NCI-H1694 (cell line): ENCODE results near the gene TMEM271.
"Not testable (repeated sequence)": the region's sequence is repeated elsewhere in the genome, so short reads cannot be mapped to it uniquely, and the experiment has no call there.

Source experiments
- DNase-seq: peaks from one replicate; lab custom pipeline; 2025; lab: John Stamatoyannopoulos, UW

TMEM271 gene

GRCh38 chr4:566035-566434 is 10.1 kb downstream of the TMEM271 start:
- DNase-seq = no peak

DNA sequence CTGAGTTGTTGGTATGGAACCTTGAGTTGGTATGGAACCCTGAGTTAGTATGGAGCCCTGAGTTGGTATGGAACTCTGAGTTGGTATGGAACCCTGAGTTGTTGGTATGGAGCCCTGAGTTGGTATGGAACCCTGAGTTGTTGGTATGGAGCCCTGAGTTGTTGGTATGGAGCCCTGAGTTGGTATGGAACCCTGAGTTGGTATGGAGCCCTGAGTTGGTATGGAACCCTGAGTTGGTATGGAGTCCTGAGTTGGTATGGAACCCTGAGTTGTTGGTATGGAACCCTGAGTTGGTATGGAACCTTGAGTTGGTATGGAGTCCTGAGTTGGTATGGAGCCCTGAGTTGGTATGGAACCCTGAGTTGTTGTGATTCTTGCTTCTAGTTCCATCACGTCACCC is 10.5 kb downstream of the TMEM271 start:
- not testable (repeated sequence) for DNase-seq

DNA sequence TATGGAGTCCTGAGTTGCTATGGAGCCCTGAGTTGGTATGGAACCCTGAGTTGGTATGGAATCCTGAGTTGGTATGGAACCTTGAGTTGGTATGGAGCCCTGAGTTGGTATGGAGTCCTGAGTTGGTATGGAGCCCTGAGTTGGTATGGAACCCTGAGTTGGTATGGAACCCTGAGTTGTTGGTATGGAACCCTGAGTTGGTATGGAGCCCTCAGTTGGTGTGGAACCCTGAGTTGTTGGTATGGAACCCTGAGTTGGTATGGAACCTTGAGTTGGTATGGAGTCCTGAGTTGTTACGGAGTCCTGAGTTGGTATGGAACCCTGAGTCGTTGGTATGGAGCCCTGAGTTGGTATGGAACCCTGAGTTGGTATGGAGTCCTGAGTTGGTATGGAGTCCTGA is 13.6 kb downstream of the TMEM271 start:
- not testable (repeated sequence) for DNase-seq

- DNase-seq = no peak
Measured at GRCh38 chr4:561426-561825, 14.7 kb downstream of the TMEM271 start.

GRCh38 chr4:560731-561291 is 15.3 kb downstream of the TMEM271 start:
- no peak for DNase-seq

DNA sequence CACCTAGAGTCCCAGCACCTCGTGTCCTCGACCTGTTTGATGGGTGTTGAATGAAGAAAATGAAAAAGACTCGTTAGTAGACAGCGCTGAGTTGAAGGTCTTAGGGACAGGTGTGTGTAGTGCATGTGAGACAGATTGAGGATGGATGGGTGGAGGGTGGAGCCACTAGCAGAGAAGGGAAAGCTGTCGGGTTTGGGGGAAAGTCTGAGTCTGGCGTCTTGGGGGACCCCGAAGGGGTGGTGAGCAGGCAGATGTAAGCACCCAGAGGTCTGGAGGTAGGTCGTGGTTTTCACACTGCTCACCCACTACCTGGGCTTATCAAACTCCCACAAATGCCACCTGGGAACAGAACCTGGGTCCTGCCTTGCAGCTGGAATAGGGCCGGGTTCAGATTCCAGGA is 16.0 kb downstream of the TMEM271 start:
- DNase-seq = no peak

DNA sequence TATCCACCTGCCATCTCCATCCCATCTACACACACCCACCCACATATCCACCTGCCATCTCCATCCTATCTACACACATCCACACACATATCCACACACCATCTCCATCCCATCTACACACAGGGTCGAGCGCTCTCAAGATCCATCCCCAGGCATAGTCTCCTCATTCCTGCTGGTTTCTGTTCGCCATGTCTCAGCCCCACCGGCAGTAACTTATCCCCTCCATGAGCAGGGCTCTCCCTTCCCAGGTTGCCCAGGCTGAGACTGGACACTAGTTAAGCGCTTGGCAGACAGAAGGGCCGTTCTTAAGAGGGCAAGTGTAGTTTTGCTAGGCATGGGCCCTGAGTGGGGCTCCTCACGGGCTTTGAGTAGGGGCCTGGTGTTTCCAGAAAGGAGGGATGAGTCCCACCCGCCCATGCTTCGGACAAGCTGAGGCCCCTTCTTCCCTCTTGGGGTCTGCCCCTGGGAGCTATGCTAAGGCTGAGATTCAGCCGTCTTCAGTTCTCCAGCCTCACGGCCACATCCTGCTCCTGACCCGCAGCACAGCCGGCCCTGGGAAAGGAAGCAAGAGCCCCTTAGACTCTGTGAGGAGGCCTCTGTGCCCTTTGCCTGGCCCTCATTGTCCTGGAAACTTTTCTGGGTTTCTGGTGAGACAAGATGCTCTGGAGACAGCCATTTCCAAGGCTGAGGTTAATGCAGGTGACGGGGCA is 20.4 kb downstream of the TMEM271 start:
- no peak for DNase-seq

- DNase-seq = not testable (repeated sequence)
Measured at GRCh38 chr4:554793-555320, 21.2 kb downstream of the TMEM271 start.

DNA sequence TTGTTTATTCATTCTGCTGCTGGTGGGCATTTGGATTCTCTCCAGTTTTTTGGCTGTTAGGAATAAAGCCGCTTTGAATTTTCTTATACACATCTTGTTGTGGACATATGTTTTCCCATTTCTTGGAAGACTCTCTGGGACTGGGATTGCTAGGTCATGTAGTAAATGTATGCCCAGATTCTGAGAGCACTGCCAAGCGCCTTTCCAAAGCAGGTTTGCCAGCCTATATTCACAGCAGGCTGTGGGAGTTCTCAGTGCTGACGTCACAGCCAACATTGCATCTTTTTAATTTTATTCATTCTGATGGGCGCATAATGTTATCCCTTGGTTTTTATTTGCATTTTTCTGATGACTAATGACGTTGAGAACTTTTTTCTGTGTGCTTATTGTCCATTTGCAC is 24.1 kb downstream of the TMEM271 start:
- DNase-seq = no peak

GRCh38 chr4:550268-550667 is 25.8 kb downstream of the TMEM271 start:
- not testable (repeated sequence) for DNase-seq

DNA sequence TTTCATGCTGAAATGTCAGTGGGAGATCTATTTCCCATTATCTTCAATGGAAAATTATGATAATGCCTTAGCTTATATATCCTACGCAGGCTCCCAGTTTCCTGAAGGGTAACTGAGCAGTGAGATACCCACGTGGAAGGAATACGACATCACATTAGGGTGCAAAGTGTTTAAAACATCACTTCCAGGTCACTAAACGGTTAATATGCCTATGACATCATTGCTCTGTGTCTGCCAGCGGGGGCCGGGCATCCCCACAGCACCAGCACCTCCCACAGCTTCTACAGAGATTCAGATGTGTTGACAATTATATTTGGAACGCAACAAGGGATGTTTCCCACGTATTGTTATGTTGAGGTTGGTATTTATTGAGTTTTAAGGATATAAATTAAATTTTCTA is 27.1 kb downstream of the TMEM271 start:
- DNase-seq = no peak

DNA sequence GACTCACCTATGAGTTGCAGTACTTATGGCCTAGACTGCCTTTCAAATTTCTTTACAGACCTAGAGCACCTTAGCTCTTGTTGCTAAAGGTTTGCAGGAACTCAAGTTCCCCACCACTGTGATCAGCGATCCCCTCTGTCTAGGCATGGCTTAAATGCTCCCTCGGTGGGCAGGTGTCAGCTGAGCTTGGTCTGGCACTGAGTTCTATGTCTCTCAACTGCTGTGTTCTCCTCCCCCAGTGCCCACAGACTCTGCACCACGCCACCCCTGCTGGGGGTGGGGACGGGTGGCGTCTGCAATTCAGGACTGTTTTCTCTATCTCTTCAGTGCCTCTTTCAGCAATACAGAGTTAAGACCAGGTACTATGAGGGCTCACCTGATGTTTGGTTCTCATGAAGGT is 30.5 kb downstream of the TMEM271 start:
- no peak for DNase-seq

DNA sequence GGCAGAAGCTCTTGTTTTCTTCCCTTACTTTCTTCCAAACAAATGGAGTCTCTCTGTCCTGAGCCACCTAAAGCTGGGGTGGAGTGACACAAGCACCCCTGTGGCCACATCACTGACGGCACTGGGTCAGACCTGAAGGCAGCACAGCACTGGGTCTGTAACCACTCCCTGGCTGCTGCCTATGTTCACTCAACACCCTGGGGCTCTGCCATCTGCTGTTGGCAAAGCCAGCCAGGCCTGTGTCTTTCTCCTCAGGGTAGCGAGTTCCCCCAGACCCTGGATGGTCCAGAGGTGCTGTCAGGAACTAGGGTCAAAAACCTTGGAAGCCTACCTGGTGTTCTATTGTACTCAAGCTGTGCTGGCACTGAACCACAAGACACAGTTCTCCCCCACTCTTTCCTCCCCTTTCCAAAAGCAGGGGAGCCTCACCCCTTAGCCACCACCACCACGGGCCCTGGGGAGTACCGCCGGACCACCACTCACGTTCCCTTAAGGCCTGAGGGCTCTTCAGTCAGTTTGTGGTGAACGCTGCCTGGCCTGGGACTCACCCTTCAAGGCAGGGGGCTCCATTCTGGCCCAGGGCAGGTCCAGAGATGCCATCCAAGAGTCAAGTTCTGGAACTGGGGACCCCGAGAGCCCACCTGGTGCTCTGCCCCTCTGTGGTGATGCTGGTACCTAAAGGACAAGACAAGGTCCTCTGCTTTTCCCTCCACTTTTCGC is 31.5 kb downstream of the TMEM271 start:
- no peak for DNase-seq

DNA sequence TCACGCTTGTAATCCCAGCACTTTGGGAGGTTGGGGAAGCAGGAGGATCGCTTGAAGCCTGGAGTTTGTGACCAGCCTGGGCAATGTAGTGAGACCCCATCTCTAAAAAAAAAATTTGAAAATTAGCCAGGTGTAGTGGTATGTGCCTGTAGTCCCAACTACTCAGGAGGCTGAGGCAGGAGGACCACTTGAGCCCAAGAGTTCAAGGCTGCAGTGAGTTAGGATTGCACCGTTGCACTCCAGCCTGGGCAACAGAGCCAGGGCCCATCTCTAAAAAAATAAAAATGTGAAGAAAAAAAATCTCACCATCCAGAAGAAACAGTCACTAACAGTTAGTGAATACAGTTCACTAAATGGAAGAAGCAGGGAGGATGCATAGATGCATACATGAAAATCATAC is 34.8 kb downstream of the TMEM271 start:
- no peak for DNase-seq

- no peak for DNase-seq
Measured at GRCh38 chr4:538542-539142, 37.5 kb downstream of the TMEM271 start.

DNA sequence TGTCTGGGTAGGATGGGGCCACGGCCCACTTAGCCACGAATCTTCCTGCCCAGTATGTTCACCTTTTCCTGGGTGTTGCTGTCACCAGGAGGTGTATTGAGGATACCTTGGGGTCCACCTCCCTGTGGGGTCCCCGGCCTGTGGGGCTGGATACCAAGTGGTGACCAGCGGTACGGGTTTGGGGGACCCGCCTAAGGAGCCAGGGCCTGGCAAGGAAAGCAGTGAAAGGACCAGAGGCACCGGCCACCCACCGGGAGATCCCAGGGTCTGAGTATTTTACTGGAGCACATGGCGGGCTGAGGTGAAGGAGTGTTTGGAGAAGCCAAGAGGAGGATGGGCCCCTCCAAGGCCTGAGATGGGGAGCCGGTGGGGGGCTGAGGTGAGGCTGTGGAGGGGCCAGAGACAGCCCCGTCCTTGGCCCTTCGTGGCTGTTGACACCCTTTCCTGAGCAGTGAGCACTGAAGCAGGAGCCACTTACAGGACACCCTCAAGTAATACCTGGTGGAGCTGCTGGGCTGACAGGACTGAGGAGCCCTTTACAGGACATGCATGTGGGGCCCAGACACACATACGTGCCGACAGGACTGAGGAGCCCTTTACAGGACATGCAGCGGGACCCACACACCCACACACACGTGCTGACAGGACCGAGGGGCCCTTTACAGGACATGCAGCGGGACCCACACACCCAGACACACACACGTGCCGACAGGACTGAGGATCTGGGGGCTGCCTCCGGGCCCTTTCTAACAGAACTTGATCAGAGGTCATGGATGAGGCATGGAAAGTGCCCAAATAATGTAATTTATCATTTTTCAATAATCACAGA is 38.4 kb downstream of the TMEM271 start:
- no peak for DNase-seq

DNA sequence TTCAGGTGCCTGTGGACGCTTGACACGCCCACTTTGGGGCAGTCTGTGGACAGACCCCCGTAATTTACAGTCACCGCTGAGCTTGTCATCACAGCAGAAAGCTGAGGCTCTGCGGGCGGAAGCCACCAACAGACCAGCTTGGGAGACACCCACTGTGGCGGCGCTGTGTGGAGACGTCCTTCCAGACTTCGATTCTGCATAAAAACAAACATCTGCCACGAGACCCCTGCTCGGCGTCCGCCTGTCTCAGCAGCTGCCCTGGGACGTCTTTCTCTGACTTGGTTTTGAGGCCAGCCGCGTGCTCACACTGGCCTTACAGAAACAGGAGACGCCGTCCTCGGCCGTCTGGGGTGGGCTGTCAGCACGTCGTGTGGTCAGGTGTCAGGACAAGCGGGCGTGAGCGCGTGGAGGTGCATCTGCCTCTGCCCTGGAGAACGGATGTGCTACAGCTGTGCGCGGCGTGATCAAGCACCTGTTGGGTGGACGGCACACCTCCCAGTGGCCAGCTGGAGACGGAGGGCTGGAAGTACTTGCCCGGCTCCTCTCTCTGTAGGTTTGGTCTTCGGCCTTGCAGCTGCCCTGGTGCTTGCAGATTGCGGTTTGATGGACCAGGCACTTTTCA is 39.6 kb downstream of the TMEM271 start:
- DNase-seq = no peak

DNA sequence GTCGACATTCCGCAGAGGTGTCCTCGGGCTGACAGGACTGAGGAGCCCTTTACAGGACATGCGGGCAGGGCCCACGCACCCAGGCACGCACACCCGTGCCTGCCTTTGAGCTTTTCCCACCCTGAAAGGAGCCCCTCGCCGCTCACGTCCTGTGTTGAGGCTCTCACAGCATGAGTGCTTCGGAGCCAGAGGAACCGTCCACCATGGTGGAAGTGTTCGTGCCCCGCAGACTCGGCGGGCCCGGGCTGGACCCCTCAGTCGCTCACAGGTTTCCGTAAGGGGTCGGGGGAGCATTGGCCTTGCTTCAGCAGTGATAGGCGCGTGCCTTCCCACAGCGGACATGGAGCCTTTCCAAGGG is 40.2 kb downstream of the TMEM271 start:
- DNase-seq = no peak

DNA sequence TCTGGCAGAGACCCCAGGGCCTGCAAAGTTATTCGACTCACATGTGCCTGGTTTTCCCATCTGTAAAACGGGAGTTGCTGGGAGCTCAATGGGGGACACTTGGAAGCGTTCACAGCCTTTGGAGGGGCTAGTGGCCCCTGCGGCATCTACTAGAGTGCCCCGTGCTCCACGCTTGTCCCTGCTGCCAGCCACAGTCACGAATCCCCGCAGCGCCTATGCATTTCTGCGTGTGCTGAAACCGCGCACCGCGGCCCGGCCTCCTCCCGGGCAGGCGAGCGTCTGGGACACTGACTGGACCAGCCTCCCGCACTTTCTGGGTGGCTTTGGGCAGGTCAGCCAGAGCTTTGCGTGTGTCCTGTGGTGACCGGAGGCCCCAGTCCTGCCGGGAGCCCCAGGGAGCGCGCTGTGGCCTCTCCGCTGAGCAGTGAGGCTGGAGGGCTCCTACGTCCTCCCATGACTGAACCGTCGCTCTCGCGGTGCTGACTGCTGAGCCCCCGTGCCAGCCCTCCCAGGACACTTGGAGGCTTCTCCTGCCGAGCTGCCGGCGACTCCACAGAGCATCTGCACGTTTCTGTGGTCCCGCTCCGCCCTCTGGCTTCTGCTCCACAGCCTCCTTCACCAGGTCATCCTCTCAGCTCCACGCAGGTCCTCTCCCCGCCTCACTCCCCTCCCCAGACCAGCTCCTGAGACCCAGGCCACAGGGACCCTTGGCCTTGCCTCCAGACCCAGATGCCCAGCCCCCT is 40.7 kb downstream of the TMEM271 start:
- no peak for DNase-seq

GRCh38 chr4:534576-535151 is 41.4 kb downstream of the TMEM271 start:
- DNase-seq = no peak
